Neural cell (in vitro differentiated cells): ENCODE results near the gene BCKDHB.
"Not testable (repeated sequence)": the region's sequence is repeated elsewhere in the genome, so short reads cannot be mapped to it uniquely, and the experiment has no call there.

Source experiments
- EP300 ChIP-seq: fragments of 450-650 bp; conservative IDR thresholded peaks from 2 replicates; pipeline ENCODE4 v1.6.1; 2014; ENCODE audit warnings: antibody characterized with exemption, mild to moderate bottlenecking, moderate library complexity; ENCODE audit not compliant: poor library complexity, severe bottlenecking
- EZH2 ChIP-seq: fragments of 200-600, 300-800 bp; shearing (Covaris generic), sonication (generic); IDR thresholded peaks from 2 replicates; pipeline ENCODE4 v1.6.1; 2014; ENCODE audit warnings: antibody characterized with exemption, low read length, borderline replicate concordance, mild to moderate bottlenecking; ENCODE audit not compliant: insufficient read depth, poor library complexity, severe bottlenecking
- MXI1 ChIP-seq: fragments of 450-650 bp; conservative IDR thresholded peaks from 2 replicates; pipeline ENCODE4 v1.6.1; 2014; ENCODE audit warnings: antibody characterized with exemption, mild to moderate bottlenecking; ENCODE audit not compliant: poor library complexity, severe bottlenecking
- POLR2AphosphoS5 ChIP-seq: IDR thresholded peaks from 2 replicates; pipeline ENCODE4 v1.6.1; 2012
- RAD21 ChIP-seq: fragments of 450-650 bp; conservative IDR thresholded peaks from 2 replicates; pipeline ENCODE4 v1.6.1; 2014; ENCODE audit warnings: antibody characterized with exemption, mild to moderate bottlenecking, moderate library complexity
- TAF1 ChIP-seq: IDR thresholded peaks from 2 replicates; pipeline ENCODE4 v1.6.1; 2012; ENCODE audit warnings: low read depth
- TF ChIP-seq, protein P1 (sequence below): fragments of 450-650 bp; IDR thresholded peaks from 2 replicates; pipeline ENCODE4 v1.5.1; 2014; ENCODE audit warnings: antibody characterized with exemption, mild to moderate bottlenecking, moderate library complexity; ENCODE audit not compliant: poor library complexity, severe bottlenecking
- TF ChIP-seq, protein P2 (sequence below): IDR thresholded peaks from 2 replicates; pipeline ENCODE4 v1.6.1; 2012; ENCODE audit warnings: borderline replicate concordance

DNA sequence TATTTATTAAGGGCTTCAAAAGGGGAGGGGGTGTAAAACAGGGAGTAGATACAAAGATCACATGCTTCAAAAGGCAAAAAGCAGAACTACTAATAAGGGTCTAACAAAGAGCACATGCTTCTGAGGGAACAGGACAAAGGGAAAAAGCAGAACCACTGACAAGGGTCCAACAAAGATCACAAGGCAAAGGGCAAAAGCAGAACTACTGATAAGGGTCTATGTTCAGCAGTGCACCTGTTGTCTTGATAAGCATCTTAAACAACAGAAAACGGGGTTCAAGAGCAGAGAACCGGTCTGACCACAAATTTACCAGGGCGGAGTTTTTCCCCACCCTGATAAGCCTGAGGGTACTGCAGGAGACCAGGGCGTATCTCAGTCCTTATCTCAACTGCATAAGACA, 105.4 kb downstream of the BCKDHB start:
- TF ChIP-seq, protein P1, sequence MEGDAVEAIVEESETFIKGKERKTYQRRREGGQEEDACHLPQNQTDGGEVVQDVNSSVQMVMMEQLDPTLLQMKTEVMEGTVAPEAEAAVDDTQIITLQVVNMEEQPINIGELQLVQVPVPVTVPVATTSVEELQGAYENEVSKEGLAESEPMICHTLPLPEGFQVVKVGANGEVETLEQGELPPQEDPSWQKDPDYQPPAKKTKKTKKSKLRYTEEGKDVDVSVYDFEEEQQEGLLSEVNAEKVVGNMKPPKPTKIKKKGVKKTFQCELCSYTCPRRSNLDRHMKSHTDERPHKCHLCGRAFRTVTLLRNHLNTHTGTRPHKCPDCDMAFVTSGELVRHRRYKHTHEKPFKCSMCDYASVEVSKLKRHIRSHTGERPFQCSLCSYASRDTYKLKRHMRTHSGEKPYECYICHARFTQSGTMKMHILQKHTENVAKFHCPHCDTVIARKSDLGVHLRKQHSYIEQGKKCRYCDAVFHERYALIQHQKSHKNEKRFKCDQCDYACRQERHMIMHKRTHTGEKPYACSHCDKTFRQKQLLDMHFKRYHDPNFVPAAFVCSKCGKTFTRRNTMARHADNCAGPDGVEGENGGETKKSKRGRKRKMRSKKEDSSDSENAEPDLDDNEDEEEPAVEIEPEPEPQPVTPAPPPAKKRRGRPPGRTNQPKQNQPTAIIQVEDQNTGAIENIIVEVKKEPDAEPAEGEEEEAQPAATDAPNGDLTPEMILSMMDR: not testable (repeated sequence)
- not testable (repeated sequence) for TF ChIP-seq EP300, EZH2, POLR2AphosphoS5, MXI1, TAF1, RAD21
- TF ChIP-seq, protein P2, sequence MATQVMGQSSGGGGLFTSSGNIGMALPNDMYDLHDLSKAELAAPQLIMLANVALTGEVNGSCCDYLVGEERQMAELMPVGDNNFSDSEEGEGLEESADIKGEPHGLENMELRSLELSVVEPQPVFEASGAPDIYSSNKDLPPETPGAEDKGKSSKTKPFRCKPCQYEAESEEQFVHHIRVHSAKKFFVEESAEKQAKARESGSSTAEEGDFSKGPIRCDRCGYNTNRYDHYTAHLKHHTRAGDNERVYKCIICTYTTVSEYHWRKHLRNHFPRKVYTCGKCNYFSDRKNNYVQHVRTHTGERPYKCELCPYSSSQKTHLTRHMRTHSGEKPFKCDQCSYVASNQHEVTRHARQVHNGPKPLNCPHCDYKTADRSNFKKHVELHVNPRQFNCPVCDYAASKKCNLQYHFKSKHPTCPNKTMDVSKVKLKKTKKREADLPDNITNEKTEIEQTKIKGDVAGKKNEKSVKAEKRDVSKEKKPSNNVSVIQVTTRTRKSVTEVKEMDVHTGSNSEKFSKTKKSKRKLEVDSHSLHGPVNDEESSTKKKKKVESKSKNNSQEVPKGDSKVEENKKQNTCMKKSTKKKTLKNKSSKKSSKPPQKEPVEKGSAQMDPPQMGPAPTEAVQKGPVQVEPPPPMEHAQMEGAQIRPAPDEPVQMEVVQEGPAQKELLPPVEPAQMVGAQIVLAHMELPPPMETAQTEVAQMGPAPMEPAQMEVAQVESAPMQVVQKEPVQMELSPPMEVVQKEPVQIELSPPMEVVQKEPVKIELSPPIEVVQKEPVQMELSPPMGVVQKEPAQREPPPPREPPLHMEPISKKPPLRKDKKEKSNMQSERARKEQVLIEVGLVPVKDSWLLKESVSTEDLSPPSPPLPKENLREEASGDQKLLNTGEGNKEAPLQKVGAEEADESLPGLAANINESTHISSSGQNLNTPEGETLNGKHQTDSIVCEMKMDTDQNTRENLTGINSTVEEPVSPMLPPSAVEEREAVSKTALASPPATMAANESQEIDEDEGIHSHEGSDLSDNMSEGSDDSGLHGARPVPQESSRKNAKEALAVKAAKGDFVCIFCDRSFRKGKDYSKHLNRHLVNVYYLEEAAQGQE: not testable (repeated sequence)
